HL-60 (cell line): ENCODE measurements around the gene FSTL4.

ENCODE experiments used
- CTCF ChIP-seq: IDR thresholded peaks from one replicate; pipeline ENCODE4 v1.5.1; 2011; ENCODE audit warnings: low read length, control low read depth, inconsistent platforms; ENCODE audit not compliant: insufficient read depth
- POLR2AphosphoS5 ChIP-seq: IDR thresholded peaks from 2 replicates; pipeline ENCODE4 v1.6.1; 2012; ENCODE audit warnings: low read depth
- REST ChIP-seq: IDR thresholded peaks from 2 replicates; pipeline ENCODE4 v1.6.1; 2012; ENCODE audit warnings: low read depth; ENCODE audit not compliant: insufficient replicate concordance
- SPI1 ChIP-seq: IDR thresholded peaks from 2 replicates; pipeline ENCODE4 v1.6.1; 2012; ENCODE audit warnings: low read depth, mild to moderate bottlenecking, borderline replicate concordance

GRCh38 chr5:133244242-133244641 is 368.1 kb downstream of the FSTL4 start:
- TF ChIP-seq CTCF (no peak), REST (no peak), POLR2AphosphoS5 (no peak), SPI1 (no peak)
